Omental fat pad (tissue), 4 donors: ENCODE measurements around the gene NTM. TPM values are rescaled to one million over a fixed set of nuclear protein-coding genes. Genes with fewer than 3 reads are reported as not detected.

Experiments used
- ATAC-seq: fragments of 150-250 bp; one replicate; pipeline ENCODE4 v1.9.1; 2016; ENCODE audit warnings: mild to moderate bottlenecking, moderate library complexity; ENCODE audit not compliant: low FRiP score
- DNase-seq: peaks from one replicate; pipeline ENCODE4 v3.0.0-alpha.2; 2019; ENCODE audit warnings: low spot score
- CTCF ChIP-seq, 3 donors: fragments of 450-650 bp; IDR thresholded peaks; one replicate each; pipeline ENCODE4 v1.5.1; 2016 to 2017; ENCODE audit warnings: antibody characterized with exemption in 3 of 3, mild to moderate bottlenecking in 3 of 3, moderate library complexity in 2 of 3
- total RNA-seq, 4 donors: library from RNA; depleted of rRNA; stranded (reverse); fragments of >200 nt; gene quantifications; one replicate each; pipeline ENCODE4 v1.1.0, GENCODE V29; 2016

Gene NTM
- total RNA-seq, 4 donors from 2014 or later: 0.56 to 5.5 (median 2.4) TPM

GRCh38 chr11:132118661-132119060, 748.2 kb downstream of the NTM start:
- DNase-seq: no peak
- ATAC-seq: no peak
- no peak for TF ChIP-seq CTCF (IDR thresholded peaks at IDR 0.05)

DNA sequence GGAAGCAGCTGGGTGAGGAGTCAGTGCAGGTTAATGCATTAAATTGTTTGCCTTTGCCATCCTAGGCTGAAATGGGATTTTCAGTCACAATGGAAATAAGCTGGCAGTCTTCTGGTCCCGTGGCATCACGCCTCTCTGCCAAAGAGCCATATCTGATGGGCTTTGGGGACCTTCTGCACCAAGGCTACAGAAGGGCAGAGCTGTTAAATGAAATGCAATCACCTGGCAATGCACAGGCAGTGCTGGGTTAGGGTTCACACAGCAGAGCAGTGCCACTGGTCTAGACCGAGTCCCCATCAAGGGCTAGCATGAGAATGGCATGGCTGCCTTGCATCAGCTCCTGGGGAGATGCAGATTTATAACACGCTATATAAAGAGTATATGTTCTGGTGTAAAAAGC, 749.2 kb downstream of the NTM start:
- no peak for TF ChIP-seq CTCF (IDR thresholded peaks at IDR 0.05)
- no peak for ATAC-seq
- no peak for DNase-seq

DNA sequence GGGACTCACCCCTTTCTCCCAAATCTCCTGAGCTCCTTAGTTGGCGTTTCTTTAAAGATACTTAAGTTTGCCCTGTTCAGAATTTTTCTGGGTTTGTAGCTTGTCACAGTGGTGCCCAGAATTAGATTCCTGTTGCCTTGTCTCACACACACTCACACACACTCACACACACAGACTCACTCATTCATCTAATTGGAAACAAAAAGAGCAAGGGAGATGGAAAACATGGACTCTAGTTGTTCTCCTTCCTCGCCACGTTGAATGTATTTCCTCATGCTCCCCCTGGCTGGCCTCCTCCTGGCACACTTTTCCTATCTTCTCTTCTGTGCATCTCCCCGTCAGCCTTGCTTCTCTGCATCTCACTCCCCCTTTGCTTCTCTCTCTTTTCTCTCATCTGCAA, 752.3 kb downstream of the NTM start:
- TF ChIP-seq CTCF (IDR thresholded peaks at IDR 0.05): no peak
- ATAC-seq: no peak
- DNase-seq: no peak

GRCh38 chr11:132123449-132123848, 753.0 kb downstream of the NTM start:
- DNase-seq (no peak), ATAC-seq (no peak)
- no peak for TF ChIP-seq CTCF (IDR thresholded peaks at IDR 0.05)

DNA sequence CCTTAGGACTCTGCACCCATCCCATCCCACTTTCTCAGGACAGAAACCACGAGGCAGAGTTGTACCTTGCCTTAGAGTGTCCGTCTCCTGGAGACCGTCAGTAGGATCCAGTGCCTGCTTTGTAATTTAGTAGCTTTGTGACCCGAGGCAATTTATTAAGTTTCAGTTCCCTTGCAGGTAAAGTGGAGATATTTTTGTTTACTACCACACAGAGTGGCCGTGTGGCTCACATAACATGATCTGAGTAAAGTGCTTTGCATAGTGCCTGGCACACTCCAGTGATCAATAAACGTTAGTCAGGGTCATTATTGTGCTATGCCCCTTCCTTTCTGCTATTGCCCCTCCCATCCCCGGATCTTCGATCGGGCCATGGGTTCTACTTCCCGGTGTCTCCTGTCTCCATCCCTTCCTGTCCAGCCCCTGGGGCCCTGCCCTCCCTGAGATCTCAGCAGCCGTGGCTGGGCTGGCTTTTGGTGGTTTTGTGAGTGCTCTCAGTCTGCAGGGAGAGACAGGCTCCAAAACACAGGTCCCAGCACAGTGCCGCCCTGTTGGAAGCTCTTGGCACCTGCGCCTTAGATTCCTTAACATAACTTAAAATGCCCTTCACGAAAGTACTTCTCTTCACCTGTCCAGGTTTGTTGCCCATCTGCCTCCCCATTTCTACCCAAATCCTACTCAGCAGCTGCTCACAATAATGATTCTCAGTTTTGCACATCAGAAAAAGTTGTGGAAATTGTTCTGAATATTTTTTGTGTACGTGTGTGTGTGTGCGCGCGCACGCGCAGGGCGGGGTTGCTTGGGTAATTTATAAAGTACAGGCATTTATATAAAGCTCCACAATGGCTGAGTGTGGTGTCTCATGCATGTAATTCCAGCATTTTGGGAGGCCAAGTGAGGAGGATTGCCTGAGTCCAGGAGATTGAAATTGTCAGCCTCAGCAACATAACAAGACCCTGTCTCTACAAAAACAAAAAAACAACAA, 753.7 kb downstream of the NTM start:
- ATAC-seq (no peak), DNase-seq (no peak)
- TF ChIP-seq CTCF (IDR thresholded peaks at IDR 0.05): no peak

- ATAC-seq: no peak
- DNase-seq: no peak
- no peak for TF ChIP-seq CTCF (IDR thresholded peaks at IDR 0.05)
Measured at GRCh38 chr11:132125988-132126871, 755.8 kb downstream of the NTM start.
